DOHH2 (cell line): ENCODE measurements around the gene GPR87.

Experiments
- CTCF ChIP-seq: fragments of 200-600 bp; sonication (generic); IDR thresholded peaks from one replicate; pipeline ENCODE4 v1.5.1; 2014; ENCODE audit warnings: antibody characterized with exemption, mild to moderate bottlenecking, low read depth, low read length; ENCODE audit not compliant: poor library complexity, severe bottlenecking
- EZH2phosphoT487 ChIP-seq: fragments of 200-600 bp; sonication (generic); IDR thresholded peaks from 2 replicates; pipeline ENCODE4 v1.6.1; 2017; ENCODE audit warnings: borderline replicate concordance, mild to moderate bottlenecking, antibody characterized with exemption, low read length, moderate library complexity, mixed read lengths

- no peak for TF ChIP-seq EZH2phosphoT487
- TF ChIP-seq CTCF, result peak; percentile 54
These were observed 25.9 kb downstream of the GPR87 start for GRCh38 chr3:151290673-151291072.
